ENCODE results near the gene EPS15. TPM values are rescaled to one million over a fixed set of nuclear protein-coding genes. Genes with fewer than 3 reads are reported as not detected.

Gene EPS15
- total and polyA plus RNA-seq, 2 donors from 2014 or later: 17.5 to 91.3 TPM

DNA sequence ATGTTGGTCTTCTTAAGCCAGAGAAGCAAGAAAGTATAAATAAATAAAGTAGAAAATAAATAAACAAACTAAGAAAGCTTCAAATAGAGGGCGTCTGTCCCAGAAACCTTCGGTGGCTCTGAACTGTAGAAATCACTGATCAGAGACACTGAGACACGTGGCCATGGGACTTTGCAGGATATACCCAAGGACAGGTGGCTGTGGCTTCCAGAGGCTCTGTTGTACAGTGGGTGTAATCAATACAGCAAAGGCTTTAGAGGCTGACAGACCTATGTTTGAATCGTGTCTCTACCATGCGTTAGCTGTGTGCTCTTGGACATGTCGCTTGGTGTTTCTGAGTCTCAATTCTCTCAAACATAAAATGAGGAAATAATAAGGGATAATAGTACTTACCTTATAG is 41.0 kb upstream of the EPS15 start:
- no peaks in the 10 kb centered on the region for H3K4me1 ChIP-seq (ENCODE audit: control insufficient read depth in 2 of 3, insufficient read depth in 2 of 3, low read depth in 1 of 3, low read length in 3 of 3)
- intact Hi-C loops (cut with DNase I): no loop called here
- H3K36me3 ChIP-seq (ENCODE audit: control insufficient read depth in 2 of 3, insufficient read depth in 3 of 3, low read length in 3 of 3): no peaks in the 10 kb centered on the region
- DNase-seq: no peak
- no peak overlapping the region for H3K9ac ChIP-seq (ENCODE audit: low read length in 3 of 3)
- no peak for FAIRE-seq
- TF ChIP-seq, protein P1, sequence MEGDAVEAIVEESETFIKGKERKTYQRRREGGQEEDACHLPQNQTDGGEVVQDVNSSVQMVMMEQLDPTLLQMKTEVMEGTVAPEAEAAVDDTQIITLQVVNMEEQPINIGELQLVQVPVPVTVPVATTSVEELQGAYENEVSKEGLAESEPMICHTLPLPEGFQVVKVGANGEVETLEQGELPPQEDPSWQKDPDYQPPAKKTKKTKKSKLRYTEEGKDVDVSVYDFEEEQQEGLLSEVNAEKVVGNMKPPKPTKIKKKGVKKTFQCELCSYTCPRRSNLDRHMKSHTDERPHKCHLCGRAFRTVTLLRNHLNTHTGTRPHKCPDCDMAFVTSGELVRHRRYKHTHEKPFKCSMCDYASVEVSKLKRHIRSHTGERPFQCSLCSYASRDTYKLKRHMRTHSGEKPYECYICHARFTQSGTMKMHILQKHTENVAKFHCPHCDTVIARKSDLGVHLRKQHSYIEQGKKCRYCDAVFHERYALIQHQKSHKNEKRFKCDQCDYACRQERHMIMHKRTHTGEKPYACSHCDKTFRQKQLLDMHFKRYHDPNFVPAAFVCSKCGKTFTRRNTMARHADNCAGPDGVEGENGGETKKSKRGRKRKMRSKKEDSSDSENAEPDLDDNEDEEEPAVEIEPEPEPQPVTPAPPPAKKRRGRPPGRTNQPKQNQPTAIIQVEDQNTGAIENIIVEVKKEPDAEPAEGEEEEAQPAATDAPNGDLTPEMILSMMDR (IDR thresholded peaks at IDR 0.05; ENCODE audit: borderline replicate concordance, extremely low read depth, insufficient read depth): no peak
- no peaks in the 10 kb centered on the region for H3K27me3 ChIP-seq (ENCODE audit: control insufficient read depth, insufficient read depth, low read length)
- H3K27ac ChIP-seq (ENCODE audit: low read depth in 2 of 2, low read length in 2 of 2): no peak overlapping the region
- no peaks in the 10 kb centered on the region for H3K9me3 ChIP-seq (ENCODE audit: control insufficient read depth in 2 of 3, insufficient read depth in 1 of 3, low read length in 3 of 3)
- no peak overlapping the region for H3K4me3 ChIP-seq (ENCODE audit: low read length in 3 of 3)

DNA sequence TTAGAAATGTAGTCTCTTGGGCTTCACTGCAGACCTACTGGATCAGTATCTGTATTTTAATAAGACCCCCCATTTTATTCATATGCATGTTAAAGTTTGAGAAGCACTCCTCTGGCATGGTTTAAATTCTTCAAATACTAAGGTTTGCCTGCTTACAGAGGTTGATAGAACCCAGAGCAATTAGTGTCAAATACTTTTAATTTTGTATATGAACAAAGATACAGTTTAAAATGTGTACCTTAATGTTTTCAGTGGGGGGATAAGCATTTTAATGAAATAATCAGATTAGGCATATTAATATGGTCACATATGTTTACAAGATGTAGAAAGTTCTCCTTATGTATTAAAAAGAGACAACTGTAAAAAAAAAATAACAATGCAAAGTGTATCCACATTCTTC is 40.4 kb upstream of the EPS15 start:
- H3K27me3 ChIP-seq (ENCODE audit: control insufficient read depth, insufficient read depth, low read length): no peaks in the 10 kb centered on the region
- H3K27ac ChIP-seq (ENCODE audit: low read depth in 2 of 2, low read length in 2 of 2): no peak overlapping the region
- H3K9me3 ChIP-seq (ENCODE audit: control insufficient read depth in 2 of 3, insufficient read depth in 1 of 3, low read length in 3 of 3): no peaks in the 10 kb centered on the region
- TF ChIP-seq, protein P1 (IDR thresholded peaks at IDR 0.05; ENCODE audit: borderline replicate concordance, extremely low read depth, insufficient read depth): no peak
- H3K9ac ChIP-seq (ENCODE audit: low read length in 3 of 3): no peak overlapping the region
- no peak overlapping the region for H3K4me3 ChIP-seq (ENCODE audit: low read length in 3 of 3)
- intact Hi-C loops (cut with DNase I): no loop called here
- FAIRE-seq (no peak), DNase-seq (no peak)
- no peaks in the 10 kb centered on the region for H3K36me3 ChIP-seq (ENCODE audit: control insufficient read depth in 2 of 3, insufficient read depth in 3 of 3, low read length in 3 of 3)
- H3K4me1 ChIP-seq (ENCODE audit: control insufficient read depth in 2 of 3, insufficient read depth in 2 of 3, low read depth in 1 of 3, low read length in 3 of 3): no peaks in the 10 kb centered on the region

DNA sequence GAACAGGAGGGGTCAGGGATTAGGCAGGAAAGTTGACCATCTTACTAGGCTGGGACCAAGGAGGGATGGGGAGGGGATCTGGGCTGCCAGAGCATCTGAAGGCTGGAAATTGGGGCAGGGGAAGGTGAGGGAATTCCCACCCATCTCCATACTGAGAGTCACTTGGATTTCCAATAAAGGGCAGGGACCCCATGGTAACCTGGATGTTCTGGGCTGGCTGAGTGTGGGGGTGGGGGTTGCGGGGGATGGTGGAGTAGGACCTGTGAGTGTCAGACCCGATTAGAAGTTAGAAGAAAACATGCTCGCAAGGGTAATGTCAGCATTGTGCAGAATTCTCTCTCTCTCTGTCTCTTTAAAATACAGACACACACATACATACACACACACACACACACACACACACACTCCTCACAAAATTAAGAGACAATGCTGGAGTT is 40.0 kb upstream of the EPS15 start:
- DNase-seq: no peak
- TF ChIP-seq, protein P1 (IDR thresholded peaks at IDR 0.05; ENCODE audit: borderline replicate concordance, extremely low read depth, insufficient read depth): no peak
- Histone ChIP-seq H3K27me3 (ENCODE audit: control insufficient read depth, insufficient read depth, low read length) (no peaks in the 10 kb centered on the region), H3K27ac (ENCODE audit: low read depth in 2 of 2, low read length in 2 of 2) (no peak overlapping the region), H3K36me3 (ENCODE audit: control insufficient read depth in 2 of 3, insufficient read depth in 3 of 3, low read length in 3 of 3) (no peaks in the 10 kb centered on the region), H3K9ac (ENCODE audit: low read length in 3 of 3) (no peak overlapping the region), H3K9me3 (ENCODE audit: control insufficient read depth in 2 of 3, insufficient read depth in 1 of 3, low read length in 3 of 3) (no peaks in the 10 kb centered on the region), H3K4me1 (ENCODE audit: control insufficient read depth in 2 of 3, insufficient read depth in 2 of 3, low read depth in 1 of 3, low read length in 3 of 3) (no peaks in the 10 kb centered on the region), H3K4me3 (ENCODE audit: low read length in 3 of 3) (no peak overlapping the region)
- intact Hi-C loops (cut with DNase I): no loop called here
- FAIRE-seq: no peak

DNA sequence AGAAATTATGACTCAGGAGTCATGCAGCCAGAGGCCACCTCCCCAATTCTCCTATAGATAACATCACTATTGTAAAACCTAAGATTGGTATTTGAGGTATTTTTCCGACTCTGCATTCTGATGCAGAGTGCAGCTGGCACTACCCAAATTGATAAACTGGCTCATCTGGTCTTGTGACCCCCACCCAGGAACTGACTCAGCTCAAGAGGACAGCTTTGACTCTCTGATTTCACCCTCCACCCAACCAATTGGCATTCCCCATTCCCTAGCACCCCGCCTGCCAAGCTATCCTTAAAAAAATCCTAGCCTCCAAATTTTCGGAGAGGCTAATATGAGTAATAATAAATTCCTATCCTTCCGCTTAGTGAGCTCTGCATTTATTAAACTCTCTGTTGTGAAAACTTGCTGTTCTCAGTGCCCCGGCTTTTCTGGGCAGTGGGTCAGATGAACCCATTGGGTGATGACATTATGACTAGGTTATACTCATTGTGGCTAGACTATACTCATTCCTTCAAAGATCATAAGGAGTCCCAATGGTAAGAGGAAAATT is 39.4 kb upstream of the EPS15 start:
- Histone ChIP-seq H3K27me3 (ENCODE audit: control insufficient read depth, insufficient read depth, low read length) (no peaks in the 10 kb centered on the region), H3K9ac (ENCODE audit: low read length in 3 of 3) (no peak overlapping the region), H3K4me1 (ENCODE audit: control insufficient read depth in 2 of 3, insufficient read depth in 2 of 3, low read depth in 1 of 3, low read length in 3 of 3) (no peaks in the 10 kb centered on the region), H3K36me3 (ENCODE audit: control insufficient read depth in 2 of 3, insufficient read depth in 3 of 3, low read length in 3 of 3) (no peaks in the 10 kb centered on the region), H3K9me3 (ENCODE audit: control insufficient read depth in 2 of 3, insufficient read depth in 1 of 3, low read length in 3 of 3) (no peaks in the 10 kb centered on the region), H3K27ac (ENCODE audit: low read depth in 2 of 2, low read length in 2 of 2) (no peak overlapping the region), H3K4me3 (ENCODE audit: low read length in 3 of 3) (no peak overlapping the region)
- TF ChIP-seq, protein P1 (IDR thresholded peaks at IDR 0.05; ENCODE audit: borderline replicate concordance, extremely low read depth, insufficient read depth): no peak
- DNase-seq: no peak
- no peak for FAIRE-seq
- intact Hi-C loops (cut with DNase I): no loop called here
